K562 (cell line): ENCODE measurements around the gene FEN1. TPM values are rescaled to one million over a fixed set of nuclear protein-coding genes. Genes with fewer than 3 reads are reported as not detected.

Experiments used
- ATAC-seq: fragments of 200-7000 bp; cut with Tn5 transposase; 3 replicates; pipeline ENCODE4 v1.9.1; 2020; ENCODE audit warnings: moderate library complexity
- BruUV-seq: library from RNA; stranded (reverse); fragments of 400-500 nt; replicated peaks from 2 replicates; lab custom pipeline; 2021; lab: Mats Ljungman, UMichigan
- CTCF ChIA-PET: fragments of 300-600 bp; formaldehyde crosslinking; extraction: SDS; loops from one replicate; lab custom pipeline; 2021; ENCODE audit warnings: low intra/inter-chr PET ratio; lab: Yijun Ruan, JAX
- POLR2A ChIA-PET: fragments of 300-600, 350-650 bp; sonication (Branson Sonifier 250); formaldehyde crosslinking; extraction: SDS; loops from one replicate; lab custom pipeline; 2021; ENCODE audit warnings: antibody characterized with exemption, inconsistent platforms; lab: Yijun Ruan, JAX
- DNase-seq, 4 experiments: peaks; one replicate each; pipeline versions ENCODE4 v3.0.0 to v3.0.0-alpha.2; 2011 to 2018; ENCODE audit warnings: low spot score in 3 of 4, mixed read lengths in 3 of 4; ENCODE audit errors: extremely low read depth in 1 of 4
- FAIRE-seq: peaks from 2 replicates; lab custom pipeline; 2011; peaks lifted over from hg19 to GRCh38; lab: Jason Lieb, UNC
- H2AFZ ChIP-seq: 2 replicates; pipeline ENCODE4 v1.6.0; 2011; ENCODE audit warnings: low read depth, low read length, control low read depth, inconsistent platforms
- H3K27ac ChIP-seq: fragments of 200-600 bp; 3 replicates; pipeline ENCODE4 v1.8.0; 2011; ENCODE audit warnings: low read depth, mild to moderate bottlenecking, control low read depth, inconsistent platforms, low read length, moderate library complexity, mixed read lengths; ENCODE audit errors: extremely low read depth
- H3K27me3 ChIP-seq, 2 experiments: fragments of 300-600 bp in 1 of 2; 2 replicates in 1 of 2; 3 replicates in 1 of 2; pipeline versions ENCODE4 v1.6.0 to v1.8.0; 2011; ENCODE audit warnings: inconsistent platforms in 2 of 2, low read length in 2 of 2, mild to moderate bottlenecking in 1 of 2, mixed read lengths in 1 of 2, moderate library complexity in 1 of 2; ENCODE audit not compliant: control insufficient read depth in 2 of 2, insufficient read depth in 2 of 2
- H3K36me3 ChIP-seq: fragments of 300-600 bp; 3 replicates; pipeline ENCODE4 v1.8.0; 2011; ENCODE audit warnings: mild to moderate bottlenecking, low read length, inconsistent platforms; ENCODE audit not compliant: control insufficient read depth, insufficient read depth
- H3K4me1 ChIP-seq, 2 experiments: fragments of 200-600 bp in 1 of 2; replicated peaks in 1 of 2; 2 replicates in 1 of 2; 3 replicates in 1 of 2; pipeline versions ENCODE4 v1.5.1 to v1.8.0; 2011; ENCODE audit warnings: inconsistent platforms in 2 of 2, low read length in 2 of 2, mild to moderate bottlenecking in 1 of 2, mixed read lengths in 1 of 2, moderate library complexity in 1 of 2; ENCODE audit not compliant: control insufficient read depth in 2 of 2, insufficient read depth in 2 of 2
- H3K4me2 ChIP-seq: 2 replicates; pipeline ENCODE4 v1.6.1; 2011; ENCODE audit warnings: low read length, control low read depth, inconsistent platforms, mixed read lengths; ENCODE audit not compliant: insufficient read depth
- H3K4me3 ChIP-seq: fragments of 200-600 bp; sonication (generic), shearing (Covaris generic); 2 replicates; pipeline ENCODE4 v1.5.1; 2016; ENCODE audit warnings: control low read depth, inconsistent platforms
- H3K79me2 ChIP-seq: fragments of 200-600 bp; 3 replicates; pipeline ENCODE4 v1.8.0; 2011; ENCODE audit warnings: low read length, inconsistent platforms; ENCODE audit not compliant: control insufficient read depth, insufficient read depth
- H3K9ac ChIP-seq, 2 experiments: 2 replicates each; pipeline versions ENCODE4 v1.6.0 to v1.6.1; 2011; ENCODE audit warnings: low read depth in 2 of 2, low read length in 2 of 2, control low read depth in 1 of 2, inconsistent platforms in 1 of 2, mild to moderate bottlenecking in 1 of 2, mixed read lengths in 1 of 2; ENCODE audit not compliant: insufficient read depth in 1 of 2
- H3K9me1 ChIP-seq: one replicate; pipeline ENCODE4 v1.6.0; 2011; ENCODE audit warnings: inconsistent platforms, mild to moderate bottlenecking, low read length, moderate library complexity; ENCODE audit not compliant: control insufficient read depth, insufficient read depth
- H3K9me3 ChIP-seq: replicated peaks from 2 replicates; pipeline ENCODE4 v1.5.1; 2011; ENCODE audit warnings: low read depth, low read length, inconsistent platforms; ENCODE audit not compliant: control insufficient read depth, insufficient read depth
- H4K20me1 ChIP-seq: replicated peaks from 2 replicates; pipeline ENCODE4 v1.6.1; 2011; ENCODE audit warnings: low read length, inconsistent platforms, mixed read lengths; ENCODE audit not compliant: control insufficient read depth, insufficient read depth
- HIVEP1 ChIP-seq: fragments of 250-450 bp; sonication (Bioruptor Pico); IDR thresholded peaks from 2 replicates; pipeline ENCODE4 v1.4.0; 2020; ENCODE audit warnings: mild to moderate bottlenecking
- IRF1 ChIP-seq: sonication (generic); formaldehyde crosslinking; IDR thresholded peaks from 2 replicates; pipeline ENCODE4 v1.8.0; 2022; ENCODE audit warnings: missing genetic modification reagents, mild to moderate bottlenecking, borderline replicate concordance
- NFIC ChIP-seq: fragments of 450-650 bp; IDR thresholded peaks from 2 replicates; pipeline ENCODE4 v1.6.1; 2017; ENCODE audit warnings: mild to moderate bottlenecking, inconsistent platforms
- REST ChIP-seq, 2 experiments: fragments of 450-650 bp; formaldehyde crosslinking in 1 of 2; IDR thresholded peaks; 2 replicates each; pipeline versions ENCODE4 v1.4.0 to v1.6.1; 2014 to 2020; ENCODE audit warnings: mild to moderate bottlenecking in 2 of 2, borderline replicate concordance in 1 of 2, low read depth in 1 of 2
- WGBS: fragments of 100-300 bp; shearing (Covaris generic); methylation state at CpG from one replicate; pipeline ENCODE4 v1.1.6; 2016; ENCODE audit warnings: low coverage, mixed read lengths; ENCODE audit not compliant: insufficient coverage; ENCODE audit errors: missing lambda C conversion rate; 5-methylcytosine and 5-hydroxymethylcytosine counted together
- in situ Hi-C: fragments of 300-500 bp; cut with MboI; formaldehyde crosslinking; loops from 4 replicates; pipeline ENCODE4 v1.15.0; 2018; ENCODE audit warnings: inconsistent platforms, mixed read lengths
- intact Hi-C: fragments of 100-400 bp; cut with micrococcal nuclease; formaldehyde crosslinking; loops from 2 replicates; pipeline ENCODE4 v1.14.2; 2022
- polyA plus RNA-seq, 8 experiments: library from polyadenylated mRNA; depleted of rRNA in 4 of 8; stranded (reverse) in 5 of 8; unstranded in 3 of 8; fragments of >200 nt; fragmentation: Nextera tagmentation in 2 of 8; fragmentation: Illumina TruSeq in 1 of 8; extraction: Ambion mirVana in 2 of 8; extraction: Trizol in 1 of 8; gene quantifications; 2 replicates each; pipeline versions ENCODE4 v1.2.1 to v1.2.3, GENCODE V29; 2011 to 2014; ENCODE audit warnings: inconsistent platforms in 1 of 8, missing spikeins in 1 of 8
- total RNA-seq, 7 experiments: library from RNA; depleted of rRNA in 6 of 7; stranded (reverse); fragments of >200 nt in 6 of 7; fragmentation: Illumina TruSeq in 2 of 7; extraction: Trizol in 2 of 7; gene quantifications; 2 replicates each; pipeline versions ENCODE4 v1.2.1 to v1.2.3, GENCODE V29; 2011 to 2021; ENCODE audit warnings: low replicate concordance in 1 of 7
- TF ChIP-seq, protein P1 (sequence below): sonication (generic); formaldehyde crosslinking; IDR thresholded peaks from 2 replicates; pipeline ENCODE4 v1.8.1; 2023; ENCODE audit warnings: mild to moderate bottlenecking, missing genetic modification reagents
- TF ChIP-seq, protein P2 (sequence below): fragments of 200-400 bp; formaldehyde crosslinking; IDR thresholded peaks from 2 replicates; pipeline ENCODE4 v1.6.1; 2017; ENCODE audit warnings: mild to moderate bottlenecking, low read depth, low read length, moderate library complexity

Gene FEN1
- total and polyA plus RNA-seq, 9 of the 15 experiments (the other 6 are each of a cell fraction or from before 2014, with no cell fraction given) = 58.1 to 156 (median 137) TPM

DNA sequence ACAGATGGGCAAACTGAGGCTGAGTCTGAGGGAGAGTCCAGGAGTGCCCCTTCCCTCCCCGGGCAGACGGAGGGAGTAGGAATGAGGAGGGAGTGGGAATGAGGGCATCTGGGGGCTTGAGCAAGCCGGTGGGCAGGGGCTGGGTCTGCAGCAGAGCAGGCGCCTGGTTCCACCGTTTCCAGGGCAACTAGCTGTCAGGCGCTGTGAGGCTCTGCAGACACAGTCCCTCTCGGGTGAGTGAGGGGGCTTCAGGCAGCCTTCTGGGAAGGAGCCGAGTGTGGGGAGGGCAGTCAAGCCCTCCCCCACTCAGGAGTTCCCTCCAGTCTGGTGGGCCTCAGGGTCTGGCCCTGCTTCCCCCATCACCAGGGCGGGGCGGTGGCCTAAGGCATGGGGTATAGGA is 19.4 kb upstream of the FEN1 start (continued):
- TF ChIP-seq, protein P1, sequence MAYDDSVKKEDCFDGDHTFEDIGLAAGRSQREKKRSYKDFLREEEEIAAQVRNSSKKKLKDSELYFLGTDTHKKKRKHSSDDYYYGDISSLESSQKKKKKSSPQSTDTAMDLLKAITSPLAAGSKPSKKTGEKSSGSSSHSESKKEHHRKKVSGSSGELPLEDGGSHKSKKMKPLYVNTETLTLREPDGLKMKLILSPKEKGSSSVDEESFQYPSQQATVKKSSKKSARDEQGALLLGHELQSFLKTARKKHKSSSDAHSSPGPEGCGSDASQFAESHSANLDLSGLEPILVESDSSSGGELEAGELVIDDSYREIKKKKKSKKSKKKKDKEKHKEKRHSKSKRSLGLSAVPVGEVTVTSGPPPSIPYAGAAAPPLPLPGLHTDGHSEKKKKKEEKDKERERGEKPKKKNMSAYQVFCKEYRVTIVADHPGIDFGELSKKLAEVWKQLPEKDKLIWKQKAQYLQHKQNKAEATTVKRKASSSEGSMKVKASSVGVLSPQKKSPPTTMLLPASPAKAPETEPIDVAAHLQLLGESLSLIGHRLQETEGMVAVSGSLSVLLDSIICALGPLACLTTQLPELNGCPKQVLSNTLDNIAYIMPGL (CRISPR knock-in tag) = no peak

GRCh38 chr11:61773809-61774208 is 18.9 kb upstream of the FEN1 start:
- DNase-seq = no peak
- Histone ChIP-seq H3K79me2 (no peaks in the 10 kb centered on the region), H3K27me3 (no peaks in the 10 kb centered on the region), H3K9ac (peak overlapping the region in 1 of 2 experiments; percentile 67; a peak in 2 of 4 replicates), H3K36me3 (peaks cover 15% of the 10 kb centered on the region; the same call in 1 of the 3 replicates), H4K20me1 (no peaks in the 10 kb centered on the region), H3K9me1 (no peaks in the 10 kb centered on the region), H3K4me1 (peaks cover 0 to 70% of the 10 kb centered on the region in 2 experiments; a peak in 2 of 5 replicates), H3K9me3 (no peaks in the 10 kb centered on the region), H2AFZ (no peak overlapping the region), H3K27ac (no peak overlapping the region), H3K4me3 (no peak overlapping the region), H3K4me2 (no peak overlapping the region)
- no TSS peak for BruUV-seq
- in situ Hi-C loops (no loop called here), intact Hi-C loops (no loop called here)
- FAIRE-seq = no peak
- ChIA-PET CTCF (no interaction called here), POLR2A (interaction anchor here (0.5 to 1.0 kb wide), 2 partner anchors 28 to 217 kb away, joined by 3 to 4 read pairs; no protein-coding TSS in a partner anchor)
- no peak for ATAC-seq
- WGBS = 87% methylated on average over 9 of the region's 18 CpGs
- TF ChIP-seq IRF1 (CRISPR knock-in tag) (no peak), REST (IDR thresholded peaks at IDR 0.05; ENCODE audit: borderline replicate concordance) (no peak), REST (CRISPR knock-in tag; IDR thresholded peaks at IDR 0.05; ENCODE audit: low read depth) (no peak), NFIC (no peak), HIVEP1 (CRISPR knock-in tag) (no peak)
- TF ChIP-seq, protein P2, sequence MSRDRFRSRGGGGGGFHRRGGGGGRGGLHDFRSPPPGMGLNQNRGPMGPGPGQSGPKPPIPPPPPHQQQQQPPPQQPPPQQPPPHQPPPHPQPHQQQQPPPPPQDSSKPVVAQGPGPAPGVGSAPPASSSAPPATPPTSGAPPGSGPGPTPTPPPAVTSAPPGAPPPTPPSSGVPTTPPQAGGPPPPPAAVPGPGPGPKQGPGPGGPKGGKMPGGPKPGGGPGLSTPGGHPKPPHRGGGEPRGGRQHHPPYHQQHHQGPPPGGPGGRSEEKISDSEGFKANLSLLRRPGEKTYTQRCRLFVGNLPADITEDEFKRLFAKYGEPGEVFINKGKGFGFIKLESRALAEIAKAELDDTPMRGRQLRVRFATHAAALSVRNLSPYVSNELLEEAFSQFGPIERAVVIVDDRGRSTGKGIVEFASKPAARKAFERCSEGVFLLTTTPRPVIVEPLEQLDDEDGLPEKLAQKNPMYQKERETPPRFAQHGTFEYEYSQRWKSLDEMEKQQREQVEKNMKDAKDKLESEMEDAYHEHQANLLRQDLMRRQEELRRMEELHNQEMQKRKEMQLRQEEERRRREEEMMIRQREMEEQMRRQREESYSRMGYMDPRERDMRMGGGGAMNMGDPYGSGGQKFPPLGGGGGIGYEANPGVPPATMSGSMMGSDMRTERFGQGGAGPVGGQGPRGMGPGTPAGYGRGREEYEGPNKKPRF = no peak
